GM06990 (cell line): ENCODE measurements around the gene VPS26C.

Experiments used
- DNase-seq: peaks from one replicate; pipeline ENCODE4 v3.0.0-alpha.2; 2011; ENCODE audit not compliant: insufficient read length; ENCODE audit errors: extremely low read depth
- H3K27me3 ChIP-seq: replicated peaks from 2 replicates; pipeline ENCODE4 v1.6.0; 2011; ENCODE audit warnings: low read length; ENCODE audit not compliant: control insufficient read depth, insufficient read depth
- H3K36me3 ChIP-seq: 2 replicates; pipeline ENCODE4 v1.5.1; 2011; ENCODE audit warnings: low read length; ENCODE audit not compliant: control insufficient read depth, insufficient read depth
- H3K4me3 ChIP-seq: replicated peaks from 2 replicates; pipeline ENCODE4 v1.5.1; 2011; ENCODE audit warnings: low read depth, mild to moderate bottlenecking, control low read depth, low read length
- CTCF ChIP-seq: IDR thresholded peaks from 2 replicates; pipeline ENCODE4 v1.5.1; 2011; ENCODE audit warnings: low read length, control low read depth, mild to moderate bottlenecking, inconsistent platforms; ENCODE audit not compliant: insufficient read depth, poor library complexity, severe bottlenecking

The VPS26C gene

GRCh38 chr21:37240978-37241377 is 26.2 kb downstream of the VPS26C start:
- DNase-seq = no peak
- TF ChIP-seq CTCF = no peak
- H3K4me3 ChIP-seq = no peak overlapping the region
- peaks cover 6% of the 10 kb centered on the region for H3K36me3 ChIP-seq
- H3K27me3 ChIP-seq = no peaks in the 10 kb centered on the region

GRCh38 chr21:37237764-37238163 is 29.4 kb downstream of the VPS26C start:
- Histone ChIP-seq H3K27me3 (no peaks in the 10 kb centered on the region), H3K36me3 (peaks cover 11% of the 10 kb centered on the region), H3K4me3 (no peak overlapping the region)
- no peak for TF ChIP-seq CTCF
- DNase-seq = no peak

- no peak for DNase-seq
- TF ChIP-seq CTCF = no peak
- peaks cover 11% of the 10 kb centered on the region for H3K36me3 ChIP-seq
- no peak overlapping the region for H3K4me3 ChIP-seq
- no peaks in the 10 kb centered on the region for H3K27me3 ChIP-seq
Observed at GRCh38 chr21:37237346-37237745, 29.8 kb downstream of the VPS26C start.

GRCh38 chr21:37233551-37234146 is 33.5 kb downstream of the VPS26C start:
- no peak for TF ChIP-seq CTCF
- no peak for DNase-seq
- Histone ChIP-seq H3K36me3 (peaks cover 14% of the 10 kb centered on the region), H3K4me3 (no peak overlapping the region), H3K27me3 (no peaks in the 10 kb centered on the region)

GRCh38 chr21:37232274-37233018 is 34.7 kb downstream of the VPS26C start:
- no peak for TF ChIP-seq CTCF
- no peak overlapping the region for H3K4me3 ChIP-seq
- peaks cover 21% of the 10 kb centered on the region for H3K36me3 ChIP-seq
- DNase-seq = peak; percentile 43
- no peaks in the 10 kb centered on the region for H3K27me3 ChIP-seq
